K562 (cell line): ENCODE results near the gene ITGB5. TPM values are rescaled to one million over a fixed set of nuclear protein-coding genes. Genes with fewer than 3 reads are reported as not detected.

Source experiments
- ATAC-seq: fragments of 200-7000 bp; cut with Tn5 transposase; 3 replicates; pipeline ENCODE4 v1.9.1; 2020; ENCODE audit warnings: moderate library complexity
- BruUV-seq: library from RNA; stranded (reverse); fragments of 400-500 nt; replicated peaks from 2 replicates; lab custom pipeline; 2021; lab: Mats Ljungman, UMichigan
- CTCF ChIA-PET: fragments of 300-600 bp; formaldehyde crosslinking; extraction: SDS; loops from one replicate; lab custom pipeline; 2021; ENCODE audit warnings: low intra/inter-chr PET ratio; lab: Yijun Ruan, JAX
- POLR2A ChIA-PET: fragments of 300-600, 350-650 bp; sonication (Branson Sonifier 250); formaldehyde crosslinking; extraction: SDS; loops from one replicate; lab custom pipeline; 2021; ENCODE audit warnings: antibody characterized with exemption, inconsistent platforms; lab: Yijun Ruan, JAX
- DNase-seq, 4 experiments: peaks; one replicate each; pipeline versions ENCODE4 v3.0.0 to v3.0.0-alpha.2; 2011 to 2018; ENCODE audit warnings: low spot score in 3 of 4, mixed read lengths in 3 of 4; ENCODE audit errors: extremely low read depth in 1 of 4
- FAIRE-seq: peaks from 2 replicates; lab custom pipeline; 2011; peaks lifted over from hg19 to GRCh38; lab: Jason Lieb, UNC
- H2AFZ ChIP-seq: 2 replicates; pipeline ENCODE4 v1.6.0; 2011; ENCODE audit warnings: low read depth, low read length, control low read depth, inconsistent platforms
- H3K27ac ChIP-seq: fragments of 200-600 bp; 3 replicates; pipeline ENCODE4 v1.8.0; 2011; ENCODE audit warnings: low read depth, mild to moderate bottlenecking, control low read depth, inconsistent platforms, low read length, moderate library complexity, mixed read lengths; ENCODE audit errors: extremely low read depth
- H3K27me3 ChIP-seq, 2 experiments: fragments of 300-600 bp in 1 of 2; 2 replicates in 1 of 2; 3 replicates in 1 of 2; pipeline versions ENCODE4 v1.6.0 to v1.8.0; 2011; ENCODE audit warnings: inconsistent platforms in 2 of 2, low read length in 2 of 2, mild to moderate bottlenecking in 1 of 2, mixed read lengths in 1 of 2, moderate library complexity in 1 of 2; ENCODE audit not compliant: control insufficient read depth in 2 of 2, insufficient read depth in 2 of 2
- H3K36me3 ChIP-seq: fragments of 300-600 bp; 3 replicates; pipeline ENCODE4 v1.8.0; 2011; ENCODE audit warnings: mild to moderate bottlenecking, low read length, inconsistent platforms; ENCODE audit not compliant: control insufficient read depth, insufficient read depth
- H3K4me1 ChIP-seq, 2 experiments: fragments of 200-600 bp in 1 of 2; replicated peaks in 1 of 2; 2 replicates in 1 of 2; 3 replicates in 1 of 2; pipeline versions ENCODE4 v1.5.1 to v1.8.0; 2011; ENCODE audit warnings: inconsistent platforms in 2 of 2, low read length in 2 of 2, mild to moderate bottlenecking in 1 of 2, mixed read lengths in 1 of 2, moderate library complexity in 1 of 2; ENCODE audit not compliant: control insufficient read depth in 2 of 2, insufficient read depth in 2 of 2
- H3K4me2 ChIP-seq: 2 replicates; pipeline ENCODE4 v1.6.1; 2011; ENCODE audit warnings: low read length, control low read depth, inconsistent platforms, mixed read lengths; ENCODE audit not compliant: insufficient read depth
- H3K4me3 ChIP-seq: fragments of 200-600 bp; sonication (generic), shearing (Covaris generic); 2 replicates; pipeline ENCODE4 v1.5.1; 2016; ENCODE audit warnings: control low read depth, inconsistent platforms
- H3K79me2 ChIP-seq: fragments of 200-600 bp; 3 replicates; pipeline ENCODE4 v1.8.0; 2011; ENCODE audit warnings: low read length, inconsistent platforms; ENCODE audit not compliant: control insufficient read depth, insufficient read depth
- H3K9ac ChIP-seq, 2 experiments: 2 replicates each; pipeline versions ENCODE4 v1.6.0 to v1.6.1; 2011; ENCODE audit warnings: low read depth in 2 of 2, low read length in 2 of 2, control low read depth in 1 of 2, inconsistent platforms in 1 of 2, mild to moderate bottlenecking in 1 of 2, mixed read lengths in 1 of 2; ENCODE audit not compliant: insufficient read depth in 1 of 2
- H3K9me1 ChIP-seq: one replicate; pipeline ENCODE4 v1.6.0; 2011; ENCODE audit warnings: inconsistent platforms, mild to moderate bottlenecking, low read length, moderate library complexity; ENCODE audit not compliant: control insufficient read depth, insufficient read depth
- H3K9me3 ChIP-seq: replicated peaks from 2 replicates; pipeline ENCODE4 v1.5.1; 2011; ENCODE audit warnings: low read depth, low read length, inconsistent platforms; ENCODE audit not compliant: control insufficient read depth, insufficient read depth
- H4K20me1 ChIP-seq: replicated peaks from 2 replicates; pipeline ENCODE4 v1.6.1; 2011; ENCODE audit warnings: low read length, inconsistent platforms, mixed read lengths; ENCODE audit not compliant: control insufficient read depth, insufficient read depth
- CBX2 ChIP-seq: fragments of 200-600 bp; sonication (generic); IDR thresholded peaks from one replicate; pipeline ENCODE4 v1.6.1; 2012; ENCODE audit warnings: mild to moderate bottlenecking, low read length, inconsistent platforms; ENCODE audit not compliant: insufficient read depth, poor library complexity, severe bottlenecking
- E2F3 ChIP-seq: fragments of 250-450 bp; sonication (Bioruptor Pico); IDR thresholded peaks from 2 replicates; pipeline ENCODE4 v1.4.0; 2020; ENCODE audit warnings: mild to moderate bottlenecking
- HNRNPLL ChIP-seq: fragments of 200-400 bp; formaldehyde crosslinking; IDR thresholded peaks from 2 replicates; pipeline ENCODE4 v1.6.1; 2017; ENCODE audit warnings: low read length, low read depth, mild to moderate bottlenecking; ENCODE audit not compliant: poor library complexity, severe bottlenecking
- IRF9 ChIP-seq: fragments of 450-650 bp; IDR thresholded peaks from 2 replicates; pipeline ENCODE4 v1.6.1; 2016; ENCODE audit warnings: missing biosample characterization, missing genetic modification characterization
- NR2C2 ChIP-seq, 2 experiments: fragments of 200-800 bp in 1 of 2; sonication (Bioruptor generic) in 1 of 2; sonication (generic) in 1 of 2; formaldehyde crosslinking in 1 of 2; IDR thresholded peaks; 2 replicates each; pipeline versions ENCODE4 v1.6.1 to v1.8.0; 2016 to 2022; ENCODE audit warnings: mild to moderate bottlenecking in 1 of 2, missing compliant biosample characterization in 1 of 2, missing genetic modification characterization in 1 of 2, missing genetic modification reagents in 1 of 2
- POLR3A ChIP-seq: IDR thresholded peaks from 2 replicates; pipeline ENCODE4 v1.6.1; 2011; ENCODE audit warnings: borderline replicate concordance, mild to moderate bottlenecking, moderate library complexity; ENCODE audit not compliant: insufficient read length, insufficient read depth; ENCODE audit errors: extremely low read depth
- RHOXF2B ChIP-seq: fragments of 250-450 bp; sonication (Bioruptor Pico); conservative IDR thresholded peaks from 2 replicates; pipeline ENCODE4 v1.5.1; 2021
- RUNX1 ChIP-seq: sonication (generic); IDR thresholded peaks from 2 replicates; pipeline ENCODE4 v1.6.1; 2016; ENCODE audit warnings: antibody characterized with exemption, low read depth
- SIX5 ChIP-seq, 2 experiments: IDR thresholded peaks; 2 replicates each; pipeline ENCODE4 v1.6.1; 2011; ENCODE audit warnings: low read length in 2 of 2, borderline replicate concordance in 1 of 2, low read depth in 1 of 2, mild to moderate bottlenecking in 1 of 2, moderate library complexity in 1 of 2; ENCODE audit not compliant: insufficient read depth in 1 of 2
- THAP12 ChIP-seq: fragments of 250-450 bp; sonication (Bioruptor Pico); IDR thresholded peaks from 2 replicates; pipeline ENCODE4 v1.9.0; 2021; ENCODE audit warnings: mild to moderate bottlenecking, inconsistent platforms
- XRCC3 ChIP-seq: fragments of 450-650 bp; IDR thresholded peaks from 2 replicates; pipeline ENCODE4 v1.6.1; 2017; ENCODE audit warnings: mild to moderate bottlenecking, moderate library complexity
- ZC3H4 ChIP-seq: sonication (generic); formaldehyde crosslinking; IDR thresholded peaks from 2 replicates; pipeline ENCODE4 v1.9.0; 2021; ENCODE audit warnings: missing genetic modification reagents, borderline replicate concordance
- ZNF324 ChIP-seq: fragments of 250-450 bp; sonication (Bioruptor Pico); IDR thresholded peaks from 2 replicates; pipeline ENCODE4 v1.4.0; 2020; ENCODE audit warnings: mild to moderate bottlenecking
- WGBS: fragments of 100-300 bp; shearing (Covaris generic); methylation state at CpG from one replicate; pipeline ENCODE4 v1.1.6; 2016; ENCODE audit warnings: low coverage, mixed read lengths; ENCODE audit not compliant: insufficient coverage; ENCODE audit errors: missing lambda C conversion rate; 5-methylcytosine and 5-hydroxymethylcytosine counted together
- in situ Hi-C: fragments of 300-500 bp; cut with MboI; formaldehyde crosslinking; loops from 4 replicates; pipeline ENCODE4 v1.15.0; 2018; ENCODE audit warnings: inconsistent platforms, mixed read lengths
- intact Hi-C: fragments of 100-400 bp; cut with micrococcal nuclease; formaldehyde crosslinking; loops from 2 replicates; pipeline ENCODE4 v1.14.2; 2022
- polyA plus RNA-seq, 8 experiments: library from polyadenylated mRNA; depleted of rRNA in 4 of 8; stranded (reverse) in 5 of 8; unstranded in 3 of 8; fragments of >200 nt; fragmentation: Nextera tagmentation in 2 of 8; fragmentation: Illumina TruSeq in 1 of 8; extraction: Ambion mirVana in 2 of 8; extraction: Trizol in 1 of 8; gene quantifications; 2 replicates each; pipeline versions ENCODE4 v1.2.1 to v1.2.3, GENCODE V29; 2011 to 2014; ENCODE audit warnings: inconsistent platforms in 1 of 8, missing spikeins in 1 of 8
- total RNA-seq, 7 experiments: library from RNA; depleted of rRNA in 6 of 7; stranded (reverse); fragments of >200 nt in 6 of 7; fragmentation: Illumina TruSeq in 2 of 7; extraction: Trizol in 2 of 7; gene quantifications; 2 replicates each; pipeline versions ENCODE4 v1.2.1 to v1.2.3, GENCODE V29; 2011 to 2021; ENCODE audit warnings: low replicate concordance in 1 of 7

The ITGB5 gene
- total and polyA plus RNA-seq, 9 of the 15 experiments (the other 6 are each of a cell fraction or from before 2014, with no cell fraction given) = 1.7 to 46.8 (median 9.9) TPM

DNA sequence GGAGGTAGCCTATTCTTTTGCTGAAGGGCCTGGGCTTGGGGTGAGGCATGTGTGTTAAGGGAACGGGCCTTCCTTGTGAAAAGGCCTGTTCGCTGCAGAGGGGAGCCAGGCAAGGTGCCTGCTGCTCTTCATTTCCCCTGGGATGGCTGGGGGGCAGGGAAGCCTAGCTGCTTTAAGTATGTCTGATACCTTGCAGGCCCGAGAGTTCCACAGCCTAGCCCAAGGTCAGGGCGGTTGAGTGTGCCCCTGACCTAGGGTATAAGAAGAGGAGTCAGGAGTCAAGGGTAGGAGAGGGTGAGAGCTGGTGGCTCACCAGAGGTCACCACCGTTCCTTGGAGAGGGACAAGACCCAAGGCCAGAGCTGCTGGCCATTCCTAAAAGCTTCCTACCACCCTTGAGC is 110.3 kb downstream of the ITGB5 start:
- Histone ChIP-seq H3K4me2 (no peak overlapping the region), H2AFZ (no peak overlapping the region), H3K79me2 (no peaks in the 10 kb centered on the region), H3K4me1 (peaks cover 5 to 7% of the 10 kb centered on the region in 2 experiments; a peak in 4 of 5 replicates), H4K20me1 (peaks cover 19% of the 10 kb centered on the region), H3K36me3 (no peaks in the 10 kb centered on the region), H3K27ac (no peak overlapping the region), H3K9me3 (no peaks in the 10 kb centered on the region), H3K27me3 (no peaks in the 10 kb centered on the region; a peak in 1 of 5 replicates), H3K4me3 (no peak overlapping the region), H3K9ac (no peak overlapping the region), H3K9me1 (peaks cover 6% of the 10 kb centered on the region)
- ATAC-seq (no peak), FAIRE-seq (no peak), DNase-seq (no peak)
- ChIA-PET CTCF (no interaction called here), POLR2A (interaction anchor here (0.6 to 1.2 kb wide), 2 partner anchors 11 to 272 kb away, joined by 3 read pairs; no protein-coding TSS in a partner anchor)
- in situ Hi-C loops (no loop called here), intact Hi-C loops (no loop called here)
- WGBS = 53% methylated on average over 5 of the region's 5 CpGs
- TF ChIP-seq SIX5 (IDR thresholded peaks at IDR 0.05; ENCODE audit: borderline replicate concordance in 1 of 2, insufficient read depth in 1 of 2, low read depth in 1 of 2, low read length in 2 of 2) (no peak), HNRNPLL (no peak), POLR3A (no peak), ZNF324 (no peak), ZC3H4 (CRISPR knock-in tag) (no peak), THAP12 (CRISPR knock-in tag) (no peak), XRCC3 (no peak), E2F3 (no peak), CBX2 (no peak), IRF9 (no peak), RUNX1 (no peak), NR2C2 (CRISPR knock-in tag; IDR thresholded peaks at IDR 0.05) (no peak), NR2C2 (tag; IDR thresholded peaks at IDR 0.05) (no peak), RHOXF2B (CRISPR knock-in tag) (no peak)
- BruUV-seq = no TSS peak
